ENCODE measurements around the gene SYNE3.

Gene SYNE3

DNA sequence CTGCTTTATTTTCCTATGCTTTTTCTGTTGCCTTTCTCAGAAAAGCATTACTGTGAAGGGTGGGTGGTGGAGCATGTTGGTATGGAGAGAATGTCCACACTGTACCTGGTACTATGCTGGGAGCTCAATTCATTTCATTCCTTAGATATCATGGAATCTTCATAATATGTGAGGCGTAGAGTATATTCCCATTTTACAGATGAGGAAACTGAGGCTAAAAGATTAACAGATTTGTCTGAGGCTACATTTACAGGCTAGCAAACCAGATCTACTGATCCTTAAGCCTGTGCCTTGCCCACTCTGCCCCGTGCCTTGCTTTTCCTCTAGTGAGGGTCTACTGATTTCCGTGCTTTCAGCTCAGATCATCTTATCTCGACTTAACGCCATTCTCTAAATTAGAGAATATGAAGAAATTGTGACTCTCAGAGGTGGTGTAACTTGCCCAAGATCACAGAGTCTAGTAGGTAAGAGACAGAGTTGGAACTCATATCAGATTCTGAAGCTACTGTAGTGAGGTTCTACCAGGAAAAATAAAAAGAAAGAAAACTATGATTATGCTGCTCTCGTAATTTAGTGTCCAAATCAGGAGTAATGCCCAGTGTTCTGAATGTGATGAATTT, 23.9 kb upstream of the SYNE3 start:
- DNase-seq (ENCODE audit: low spot score), result no peak

DNA sequence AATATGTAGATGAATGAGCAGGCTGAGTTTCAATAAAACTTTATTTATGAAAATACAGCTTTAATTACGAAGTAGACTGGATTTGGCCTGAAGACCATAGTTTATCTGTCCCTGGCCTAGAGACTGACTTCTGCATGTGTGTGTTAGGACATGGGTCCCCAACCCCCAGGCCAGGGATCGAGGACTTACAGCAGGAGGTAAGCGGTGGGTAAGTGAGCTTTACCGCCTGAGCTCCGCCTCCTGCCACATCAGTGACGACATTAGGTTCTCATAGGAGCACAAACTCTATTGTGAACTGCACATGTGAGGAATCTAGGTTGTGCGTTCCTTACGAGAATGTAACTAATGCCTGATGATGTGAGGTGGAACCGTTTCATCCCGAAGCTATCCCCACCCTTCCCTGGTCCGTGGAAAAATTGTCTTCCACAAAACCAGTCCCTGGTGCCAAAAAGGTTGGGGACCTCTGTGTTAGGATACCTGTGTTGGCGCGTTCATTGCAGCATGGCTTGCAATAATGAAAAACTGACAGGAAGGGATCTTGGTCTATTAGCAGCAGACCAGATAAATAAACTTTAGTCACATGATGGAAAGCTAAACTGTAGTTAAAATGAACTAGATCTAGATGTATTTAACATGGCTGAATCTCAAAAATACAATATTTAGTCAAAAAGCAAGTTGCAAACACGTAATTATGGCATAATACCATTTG, 22.5 kb upstream of the SYNE3 start:
- DNase-seq (ENCODE audit: low spot score), result no peak

DNA sequence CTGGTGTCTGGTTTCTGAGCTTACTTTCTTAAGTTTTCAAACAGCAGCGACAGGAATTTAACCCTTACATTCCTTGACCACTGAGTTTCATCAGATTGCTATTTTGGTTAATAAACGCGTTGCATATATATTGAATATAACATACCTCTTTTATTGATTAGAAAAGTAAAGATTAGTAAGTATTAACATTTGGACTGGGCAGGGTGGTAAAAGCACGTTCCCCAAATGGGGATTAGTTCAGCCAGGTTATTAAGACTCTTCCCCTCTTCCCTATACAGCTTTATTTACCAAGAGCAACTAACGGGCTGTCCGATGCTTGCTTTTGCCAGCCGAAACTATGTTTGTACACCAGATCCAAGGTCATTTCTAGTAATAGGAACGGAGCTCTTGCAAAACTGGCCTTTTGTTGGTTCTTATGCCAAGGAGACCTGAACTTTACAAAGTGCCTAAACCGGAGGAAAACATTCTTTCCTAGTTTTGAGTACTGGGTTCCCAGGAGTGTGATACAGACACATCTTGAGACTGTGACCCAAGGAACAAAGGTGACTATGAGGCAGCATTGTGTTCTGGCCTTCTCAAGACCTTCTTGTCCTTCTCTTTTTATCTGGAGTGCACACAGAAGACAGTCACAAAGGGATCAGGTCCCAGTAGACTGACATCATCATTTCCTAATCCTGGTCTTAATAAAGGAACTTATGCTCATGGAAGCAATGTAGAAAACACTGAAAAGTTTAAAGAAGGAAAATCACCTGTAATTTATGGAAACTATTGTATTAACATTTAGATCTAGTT, 21.0 kb upstream of the SYNE3 start:
- no peak for DNase-seq (ENCODE audit: low spot score)

DNA sequence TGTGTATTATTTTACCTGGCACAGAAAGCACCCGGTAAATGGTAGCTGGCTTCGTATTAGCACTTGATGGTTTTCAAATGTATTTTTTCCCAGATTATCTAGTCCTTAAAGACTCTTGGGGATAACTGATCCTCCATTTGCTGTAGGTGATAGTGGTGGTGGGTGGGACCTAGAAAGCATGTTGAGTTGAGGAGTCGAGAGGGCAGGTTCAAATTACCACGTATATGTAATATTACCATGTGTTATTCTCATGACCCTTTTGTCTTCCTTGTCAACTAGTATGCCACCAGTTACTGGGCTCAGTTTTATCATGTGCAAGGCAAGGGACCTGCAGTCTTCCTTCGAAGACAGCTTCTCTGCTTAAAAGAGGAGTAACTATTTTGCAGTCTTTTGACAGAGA, 20.2 kb upstream of the SYNE3 start:
- no peak for DNase-seq (ENCODE audit: low spot score)

DNA sequence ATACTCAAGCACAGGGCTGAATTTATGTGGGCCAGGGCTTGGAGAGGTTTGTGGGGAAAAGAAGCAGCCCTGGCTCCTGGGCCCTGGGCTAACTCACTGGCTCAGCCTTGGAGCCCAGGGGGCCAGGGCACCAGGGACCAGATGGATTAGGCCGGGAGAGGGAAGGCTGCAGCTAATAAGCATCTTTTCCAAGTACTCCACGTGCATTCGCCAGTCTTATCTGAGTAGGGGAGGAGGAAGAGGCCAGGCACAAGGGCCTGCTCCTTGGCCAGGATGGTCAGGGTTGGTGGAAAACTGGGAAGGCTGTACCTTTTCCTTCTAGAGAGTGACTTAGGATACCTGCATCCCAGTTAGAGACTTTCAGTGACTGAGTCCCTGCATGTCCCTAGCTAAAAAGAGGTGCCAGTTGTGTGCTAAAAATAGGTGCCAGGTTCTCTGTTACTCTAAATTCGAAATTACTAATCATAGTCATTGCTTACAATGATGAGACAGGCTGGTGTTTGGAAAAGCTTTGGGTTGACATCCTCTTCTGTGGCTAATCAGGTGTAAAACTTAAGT, 19.7 kb upstream of the SYNE3 start:
- no peak for DNase-seq (ENCODE audit: low spot score)

DNA sequence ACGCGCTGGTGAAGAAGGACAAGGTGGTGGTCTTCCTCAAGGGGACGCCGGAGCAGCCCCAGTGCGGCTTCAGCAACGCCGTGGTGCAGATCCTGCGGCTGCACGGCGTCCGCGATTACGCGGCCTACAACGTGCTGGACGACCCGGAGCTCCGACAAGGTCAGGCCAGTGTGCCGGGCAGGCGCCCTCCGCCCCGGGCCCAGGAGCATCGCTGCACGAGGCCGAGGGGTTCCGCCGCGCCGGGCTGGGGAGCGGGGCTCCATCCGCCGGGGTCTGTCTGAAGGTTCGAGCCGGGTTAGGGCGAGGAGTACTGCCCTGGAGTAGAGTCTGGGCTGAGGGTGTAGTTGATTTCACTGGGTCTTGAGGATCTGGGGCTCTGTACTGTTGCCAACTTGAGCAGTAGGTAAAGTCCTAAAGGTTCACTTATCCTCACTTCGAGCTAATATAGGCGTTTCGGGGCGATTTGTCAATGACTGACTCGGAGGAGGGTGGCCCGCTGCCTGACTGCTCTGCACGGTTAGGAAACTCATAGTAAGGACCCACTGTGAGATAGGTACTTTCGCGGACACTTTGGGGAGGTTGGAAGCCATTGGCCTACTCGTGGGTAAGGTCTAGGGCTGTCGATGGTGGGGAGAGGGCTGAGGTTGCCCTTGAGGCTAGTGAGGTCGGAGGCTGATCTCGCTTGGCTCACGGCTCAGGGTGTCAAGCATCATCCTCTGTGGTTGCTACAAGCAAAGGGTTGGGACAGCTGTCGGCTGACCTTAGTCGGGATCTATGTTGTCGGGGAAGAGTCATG, 19.0 kb upstream of the SYNE3 start:
- DNase-seq (ENCODE audit: low spot score), result peak; percentile 36

DNA sequence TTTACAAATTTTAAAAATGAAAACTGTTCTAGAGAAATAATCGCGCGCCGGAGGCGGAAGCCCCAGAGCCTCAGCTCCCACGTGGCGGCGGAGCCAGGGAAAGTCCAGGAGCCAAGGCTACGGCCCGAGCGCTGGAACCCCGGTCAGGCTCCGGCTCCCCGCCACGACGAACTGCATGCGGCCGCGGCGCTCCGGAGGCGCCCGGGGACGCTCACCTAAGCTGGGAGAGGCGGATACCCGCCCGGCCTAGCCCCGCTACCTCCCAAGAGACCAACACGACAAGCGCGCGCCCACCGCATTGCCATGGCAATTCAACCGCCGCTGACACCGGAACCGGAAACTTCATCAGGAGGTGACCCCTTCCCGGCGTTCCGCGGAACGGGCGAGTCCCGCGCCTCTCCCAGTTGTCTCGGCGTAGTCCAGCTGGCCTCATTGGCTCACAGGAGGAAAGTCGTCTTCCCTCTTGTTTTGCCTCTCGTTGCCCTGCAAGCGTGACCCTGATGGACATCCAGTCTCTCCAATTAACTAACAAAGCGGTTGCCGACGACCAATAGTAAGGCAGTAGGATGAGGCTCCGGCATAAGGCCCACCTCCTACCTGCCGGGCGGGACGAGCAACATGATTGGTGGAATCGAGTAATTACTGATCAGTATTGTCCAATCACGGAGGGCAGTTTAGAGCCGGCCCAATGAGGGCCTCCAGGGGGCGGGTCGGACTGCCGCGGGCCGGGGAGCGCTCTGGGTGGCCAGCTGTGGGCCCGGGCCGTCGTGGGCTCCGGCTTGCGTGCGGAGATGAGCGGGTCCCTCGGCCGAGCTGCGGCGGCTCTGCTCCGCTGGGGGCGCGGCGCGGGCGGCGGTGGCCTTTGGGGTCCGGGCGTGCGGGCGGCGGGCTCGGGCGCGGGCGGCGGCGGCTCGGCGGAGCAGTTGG, 18.1 kb upstream of the SYNE3 start, which contains the start of gene GLRX5:
GLRX5 (plus strand) TSS at position 752 of the 927 bp plus-strand sequence; CDS start at position 792, 40 bp downstream.
- peak; percentile 99 for DNase-seq (ENCODE audit: low spot score)

DNA sequence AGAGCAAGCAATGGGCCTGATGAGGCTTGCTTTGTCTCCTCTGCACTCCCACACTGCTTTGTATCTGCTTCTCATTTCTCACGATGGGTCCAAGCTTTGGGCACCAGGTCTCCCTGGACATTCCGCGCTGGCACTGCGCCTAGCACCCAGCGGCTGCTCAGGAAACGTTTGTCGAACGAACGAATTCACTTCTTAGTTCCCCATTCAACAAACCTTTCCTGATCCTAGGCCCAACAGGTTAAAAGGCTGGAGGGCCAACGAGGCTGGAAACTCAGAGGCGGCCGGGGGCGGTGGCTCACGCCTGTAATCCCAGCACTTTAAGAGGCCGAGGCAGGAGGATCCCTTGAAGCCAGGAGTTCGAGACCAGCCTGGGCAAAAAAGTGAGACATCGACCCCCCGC, 17.4 kb upstream of the SYNE3 start:
- DNase-seq (ENCODE audit: low spot score), result no peak

DNA sequence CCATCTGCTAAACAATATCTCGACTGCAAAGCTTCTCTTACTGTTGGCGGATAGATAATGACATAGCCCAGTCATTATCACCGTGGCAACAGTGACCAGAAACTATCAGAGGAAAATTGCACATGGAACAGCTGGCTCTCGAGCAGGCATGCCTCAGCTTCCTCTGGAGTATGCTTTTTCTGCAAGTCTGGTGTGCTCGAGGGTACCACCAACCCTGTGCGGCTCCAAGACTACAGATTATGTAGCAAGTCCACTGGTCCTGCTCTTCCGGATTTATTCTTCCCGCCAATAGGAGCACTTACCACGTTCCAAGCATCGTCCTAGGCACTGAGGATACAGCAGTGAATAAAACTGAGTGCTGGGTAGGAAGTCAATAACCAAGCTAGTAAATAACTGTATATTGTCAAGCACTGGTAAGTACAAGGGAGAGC, 17.0 kb upstream of the SYNE3 start:
- DNase-seq (ENCODE audit: low spot score), result no peak

DNA sequence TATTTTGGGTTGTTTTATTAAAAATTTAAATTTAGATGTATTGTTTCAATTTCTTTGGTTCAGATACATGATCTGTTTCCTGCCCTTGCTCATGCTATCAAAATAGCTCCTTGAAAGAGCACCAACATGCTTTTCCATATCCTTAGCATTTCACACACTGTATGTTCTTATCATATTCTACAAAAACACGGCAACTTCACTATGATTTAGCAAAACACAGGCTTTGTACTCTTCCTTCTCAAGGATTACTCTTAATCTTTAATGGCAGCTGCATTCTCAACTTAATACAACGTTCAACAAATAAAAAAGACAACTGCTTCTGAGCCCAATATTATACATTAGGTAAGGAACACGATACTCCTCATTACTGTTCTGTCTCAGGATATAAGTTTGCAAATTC, 15.5 kb upstream of the SYNE3 start:
- DNase-seq (ENCODE audit: low spot score), result no peak

DNA sequence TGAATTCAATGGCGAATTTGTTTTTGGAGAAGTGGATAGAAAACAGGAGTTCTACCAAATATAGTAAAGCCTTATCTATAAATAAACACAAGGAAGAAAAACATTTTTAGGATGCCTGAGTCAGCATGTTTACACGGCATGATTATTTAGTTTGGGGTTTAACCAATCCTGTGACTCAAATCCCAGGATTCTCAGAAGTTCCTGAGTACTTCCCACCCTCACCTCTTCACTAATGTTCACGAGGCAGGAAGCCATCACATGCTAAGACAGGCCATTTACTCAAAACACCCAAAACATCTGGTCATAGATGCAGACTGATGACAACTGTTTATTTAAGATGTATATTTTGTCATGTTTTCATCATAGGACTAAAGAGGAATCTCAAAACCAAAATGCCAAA, 15.0 kb upstream of the SYNE3 start:
- peak; percentile 54 for DNase-seq (ENCODE audit: low spot score)

DNA sequence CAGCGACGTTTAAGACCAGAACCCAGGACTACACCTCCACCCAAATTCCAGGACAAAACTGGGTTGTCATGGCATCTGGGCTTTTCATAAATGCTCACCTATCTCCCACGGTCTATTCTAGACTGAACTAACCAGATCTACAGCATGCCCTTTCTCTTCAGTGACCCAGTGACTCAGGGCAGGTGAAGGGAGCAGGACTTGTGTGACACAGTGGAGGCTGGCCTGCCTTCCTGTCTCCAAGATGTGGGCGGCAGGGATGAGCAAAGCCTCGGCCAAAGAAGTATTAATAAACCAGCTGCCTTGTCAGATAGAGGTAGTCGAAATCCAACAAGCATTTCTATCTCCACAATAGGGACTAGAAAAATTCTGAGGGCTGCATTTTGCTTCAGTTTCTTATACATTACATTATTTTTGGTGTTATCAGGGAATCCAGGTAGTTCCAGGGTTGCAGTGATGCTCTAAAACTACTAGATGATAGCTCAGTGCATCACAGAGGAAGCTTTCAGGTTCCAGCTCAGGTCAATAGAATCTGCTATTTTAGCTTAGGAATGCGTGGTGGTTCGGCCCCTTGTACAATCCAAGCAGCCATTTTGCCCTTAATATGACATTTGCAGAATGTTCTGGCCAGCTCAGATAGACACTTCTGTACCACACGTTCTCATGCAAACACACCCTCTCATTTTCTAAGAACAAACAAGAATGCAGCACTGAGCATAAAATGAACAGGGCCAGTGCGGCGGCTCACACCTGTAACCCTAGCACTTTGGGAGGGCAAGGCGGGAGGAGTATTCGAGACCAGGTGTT, 14.2 kb upstream of the SYNE3 start:
- DNase-seq (ENCODE audit: low spot score), result no peak

DNA sequence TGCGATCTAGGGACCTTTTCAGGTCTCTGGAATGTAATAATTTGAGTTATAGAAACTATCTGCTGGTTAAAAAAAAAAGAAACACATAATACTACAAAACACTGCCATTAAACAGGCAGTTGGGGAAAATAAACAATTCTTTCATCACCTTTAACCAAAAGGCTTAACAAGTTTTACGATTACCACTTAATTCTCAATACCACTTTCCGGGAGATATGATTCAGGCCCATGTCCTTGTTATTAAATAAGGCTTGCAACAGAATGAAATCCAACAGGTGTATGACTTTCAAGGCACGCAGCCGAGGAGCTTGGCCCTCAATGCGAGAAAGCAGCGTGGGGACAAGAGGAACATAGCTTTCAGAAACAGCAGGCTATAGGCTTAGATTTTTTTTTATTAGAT, 12.8 kb upstream of the SYNE3 start:
- DNase-seq (ENCODE audit: low spot score), result no peak

DNA sequence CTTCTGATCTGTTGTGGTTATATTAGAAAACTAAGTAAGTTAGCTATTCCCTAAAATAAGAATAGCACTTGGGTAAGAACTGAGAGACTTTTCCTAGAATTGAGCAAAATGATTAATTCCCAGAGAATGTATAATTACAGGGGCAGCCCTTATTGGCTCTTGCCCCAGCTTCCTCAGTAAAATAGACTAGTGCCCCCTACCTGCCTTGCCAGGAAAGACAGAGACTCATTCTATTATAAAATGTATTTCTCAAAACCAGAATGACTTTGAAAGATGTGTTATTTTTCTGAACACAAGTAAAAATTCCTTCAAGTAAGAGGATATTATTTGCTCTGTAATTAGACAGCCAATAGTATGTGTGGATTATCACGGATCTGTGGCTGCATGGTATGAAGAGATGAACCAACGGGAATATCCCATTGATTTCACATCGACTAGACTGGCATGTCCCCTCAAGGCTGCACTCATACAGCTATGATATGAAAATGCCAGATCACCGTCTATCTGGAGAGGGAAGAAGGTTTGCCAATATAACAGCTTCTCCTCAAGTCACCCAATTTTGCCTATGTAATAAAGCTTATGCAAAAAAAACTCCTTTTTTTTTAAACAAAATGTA, 11.0 kb upstream of the SYNE3 start:
- peak; percentile 82 for DNase-seq (ENCODE audit: low spot score)

DNA sequence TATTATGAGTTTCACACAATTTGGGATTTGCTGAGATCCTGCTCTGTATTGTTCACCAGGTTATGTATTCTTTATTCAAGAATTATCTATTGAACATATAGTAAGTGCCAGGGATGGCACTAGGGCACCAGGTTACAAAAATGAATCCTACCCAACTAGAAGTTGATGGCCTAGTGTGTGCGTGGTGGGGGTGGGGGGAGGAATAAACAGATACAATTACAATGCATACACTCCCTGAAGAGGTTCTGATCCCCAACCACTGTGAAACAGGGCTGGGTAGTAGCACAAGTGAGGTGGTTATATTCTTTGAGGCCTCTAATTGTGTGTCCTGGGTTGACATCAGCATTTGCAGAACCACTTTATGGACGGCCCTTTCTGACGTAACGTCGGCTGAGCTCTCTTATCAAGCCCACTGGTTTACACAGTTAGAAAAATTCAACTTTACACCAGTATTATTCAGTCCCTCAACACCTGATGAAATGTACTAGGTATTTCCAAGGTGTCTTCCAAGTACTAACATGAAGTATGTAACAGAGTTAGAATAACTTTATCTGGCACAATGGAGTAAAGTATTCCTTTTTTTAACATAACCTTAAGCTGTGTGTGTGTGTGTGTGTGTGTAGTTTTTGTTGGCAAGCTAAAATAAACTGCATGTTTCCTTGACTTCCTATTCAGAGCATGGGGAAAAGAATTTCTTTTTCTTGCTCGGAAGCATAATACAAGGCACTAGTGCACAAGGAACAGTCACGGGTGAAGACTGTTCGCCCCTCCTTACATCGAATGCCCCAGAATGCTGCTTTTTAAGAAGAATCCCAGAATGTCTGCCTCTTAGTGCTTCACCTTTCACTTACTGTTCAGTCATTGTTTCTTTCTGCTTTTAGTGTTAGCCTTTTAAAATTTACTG, 10.3 kb upstream of the SYNE3 start:
- DNase-seq (ENCODE audit: low spot score), result no peak

DNA sequence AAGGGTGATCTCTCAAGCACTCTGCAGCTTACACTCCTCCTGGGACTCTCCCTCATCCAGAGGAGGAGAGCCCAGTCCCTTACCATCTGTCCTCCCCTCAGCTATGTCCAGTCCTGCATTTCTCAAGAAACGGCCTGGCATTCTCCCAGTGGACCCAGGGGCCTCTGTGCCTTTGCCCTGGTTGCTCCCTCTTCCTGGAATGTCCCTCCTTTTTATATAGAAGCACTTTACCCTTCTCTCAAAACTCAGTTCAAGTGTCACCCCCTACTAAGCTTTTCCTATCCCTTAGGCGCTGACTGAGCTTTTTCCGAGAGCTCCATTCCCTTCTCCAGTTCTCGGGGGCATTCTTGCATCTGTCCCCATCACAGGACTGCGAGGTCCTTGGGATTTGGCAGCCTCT, 9.5 kb upstream of the SYNE3 start:
- DNase-seq (ENCODE audit: low spot score), result no peak

DNA sequence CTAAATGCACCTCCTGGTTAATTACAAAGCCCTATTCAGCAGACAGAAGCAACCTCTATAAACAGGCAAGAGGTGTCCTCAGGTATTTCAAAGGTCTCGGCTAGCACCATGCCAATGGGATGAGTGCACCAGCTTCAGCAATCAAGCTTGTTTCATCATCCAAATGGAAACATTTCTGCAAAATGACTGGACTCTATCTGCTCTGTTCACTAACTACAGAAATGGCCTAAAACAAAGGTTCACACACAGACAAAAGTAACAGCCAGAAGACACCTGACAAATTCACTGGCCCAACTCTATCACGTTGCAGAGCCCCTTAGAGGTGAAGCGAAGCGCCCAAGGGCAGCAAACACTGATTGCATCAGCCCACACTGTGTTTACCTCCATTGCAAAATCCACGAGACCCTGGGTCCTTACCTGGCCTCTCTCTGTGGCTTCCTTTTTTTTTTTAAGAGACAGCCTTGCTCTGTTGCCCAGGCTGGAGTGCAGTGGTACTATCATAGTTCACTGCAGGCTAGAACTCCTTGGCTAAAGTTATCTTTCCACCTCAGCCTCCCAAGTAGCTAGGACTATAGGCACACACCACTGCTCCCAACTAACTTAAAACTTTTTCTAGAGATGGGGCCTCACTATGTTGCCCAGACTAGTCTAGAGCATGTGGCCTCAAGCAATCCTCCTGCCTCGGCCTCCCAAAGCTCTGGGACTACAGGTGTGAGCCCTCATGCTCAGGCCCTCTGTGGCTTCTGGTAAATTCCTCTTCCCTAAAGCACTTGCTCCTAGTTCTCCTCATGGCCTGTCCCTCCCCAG, 8.5 kb upstream of the SYNE3 start:
- no peak for DNase-seq (ENCODE audit: low spot score)
